Loucy (cell line): Measurements from ENCODE around the gene BCL2L13.

Experiments
- H2AFZ ChIP-seq: fragments of 200-600 bp; sonication (generic); 2 replicates; pipeline ENCODE4 v1.6.0; 2016; ENCODE audit warnings: antibody characterized with exemption, mild to moderate bottlenecking, low read length, moderate library complexity
- H3F3A ChIP-seq: fragments of 200-600 bp; 2 replicates; pipeline ENCODE4 v1.6.0; 2016; ENCODE audit warnings: antibody characterized with exemption, low read depth, mild to moderate bottlenecking
- H3K27me3 ChIP-seq: fragments of 200-600 bp; sonication (generic); 2 replicates; pipeline ENCODE4 v1.6.1; 2014; ENCODE audit warnings: low read length, mild to moderate bottlenecking; ENCODE audit not compliant: insufficient read depth, poor library complexity, severe bottlenecking
- H3K36me3 ChIP-seq: fragments of 200-600 bp; sonication (generic); 2 replicates; pipeline ENCODE4 v1.6.1; 2016; ENCODE audit warnings: low read length; ENCODE audit not compliant: insufficient read depth
- H3K4me1 ChIP-seq: fragments of 200-600 bp; sonication (generic); 2 replicates; pipeline ENCODE4 v1.5.1; 2014; ENCODE audit warnings: low read length, mild to moderate bottlenecking; ENCODE audit not compliant: insufficient read depth, poor library complexity, severe bottlenecking
- H3K4me2 ChIP-seq: fragments of 200-600 bp; sonication (generic); 2 replicates; pipeline ENCODE4 v1.6.0; 2014; ENCODE audit warnings: antibody characterized with exemption, low read length, low read depth, mild to moderate bottlenecking; ENCODE audit not compliant: poor library complexity, severe bottlenecking
- H3K4me3 ChIP-seq: fragments of 200-600 bp; sonication (generic); 2 replicates; pipeline ENCODE4 v1.5.1; 2014; ENCODE audit warnings: low read length, mild to moderate bottlenecking, mixed read lengths; ENCODE audit not compliant: poor library complexity, severe bottlenecking
- H3K79me2 ChIP-seq: fragments of 200-600 bp; sonication (generic); 2 replicates; pipeline ENCODE4 v1.6.1; 2014; ENCODE audit warnings: low read length; ENCODE audit not compliant: insufficient read depth
- H3K9ac ChIP-seq: fragments of 200-600 bp; sonication (generic); 2 replicates; pipeline ENCODE4 v1.6.0; 2014; ENCODE audit warnings: mild to moderate bottlenecking, low read depth, low read length, moderate library complexity; ENCODE audit not compliant: poor library complexity, severe bottlenecking
- H3K9me2 ChIP-seq: fragments of 200-600 bp; sonication (generic); replicated peaks from 2 replicates; pipeline ENCODE4 v1.6.1; 2016; ENCODE audit warnings: low read depth, low read length, mixed read lengths
- H3K9me3 ChIP-seq: fragments of 200-600 bp; sonication (generic); 2 replicates; pipeline ENCODE4 v1.6.1; 2014; ENCODE audit warnings: mild to moderate bottlenecking, antibody characterized with exemption, low read length, low read depth; ENCODE audit not compliant: insufficient read depth
- H4K20me1 ChIP-seq: fragments of 200-600 bp; sonication (generic); 2 replicates; pipeline ENCODE4 v1.6.0; 2014; ENCODE audit warnings: antibody characterized with exemption, low read length, mild to moderate bottlenecking; ENCODE audit not compliant: insufficient read depth, poor library complexity, severe bottlenecking
- EZH2phosphoT487 ChIP-seq: fragments of 200-600 bp; IDR thresholded peaks from 2 replicates; pipeline ENCODE4 v1.6.1; 2018; ENCODE audit warnings: antibody characterized with exemption, mild to moderate bottlenecking, moderate library complexity, borderline replicate concordance
- TF ChIP-seq, protein P1 (sequence below): fragments of 200-600 bp; sonication (generic); conservative IDR thresholded peaks from 2 replicates; pipeline ENCODE4 v1.5.1; 2014; ENCODE audit warnings: mild to moderate bottlenecking, antibody characterized with exemption, low read length

Gene BCL2L13

DNA sequence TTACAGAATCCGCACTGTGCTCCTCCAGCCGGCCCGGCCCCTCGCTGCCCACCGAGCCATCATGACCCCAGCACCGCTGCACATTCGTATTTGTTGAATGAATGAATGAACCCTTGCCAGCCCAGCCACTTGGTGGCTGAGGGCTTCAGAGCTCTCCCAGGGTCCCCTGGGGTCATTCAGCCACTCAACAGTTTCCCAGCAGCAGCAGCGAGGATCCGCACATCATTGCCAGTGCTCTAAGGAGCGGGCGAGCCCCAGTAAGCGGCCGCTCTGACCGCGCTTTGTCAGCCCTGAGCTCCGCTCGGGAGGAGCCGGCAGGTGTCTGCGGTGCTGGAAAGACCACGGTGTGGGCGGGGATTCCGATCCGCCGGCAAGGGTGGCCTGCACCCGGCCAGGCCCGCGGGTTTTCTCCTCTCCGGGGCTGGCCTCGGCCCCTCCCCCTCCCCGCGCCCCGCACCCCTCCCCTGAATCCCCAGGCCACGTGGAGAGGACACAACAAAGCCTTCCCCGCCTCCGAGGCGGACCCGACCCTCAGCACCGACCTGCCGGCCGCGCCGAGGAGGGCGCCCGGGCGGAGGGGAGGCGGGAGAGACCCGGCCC, 135.1 kb downstream of the BCL2L13 start:
- Histone ChIP-seq H3K79me2 (peaks cover 90% of the 10 kb centered on the region), H3K4me2 (peak overlapping the region; percentile 94), H3F3A (no peaks in the 10 kb centered on the region; the same call in 1 of the 2 replicates), H2AFZ (peak overlapping the region; percentile 63; the same call in 1 of the 2 replicates), H3K9me2 (no peaks in the 10 kb centered on the region), H3K4me1 (peaks cover 69% of the 10 kb centered on the region), H3K9ac (peak overlapping the region; percentile 95), H4K20me1 (peaks cover 46% of the 10 kb centered on the region), H3K4me3 (peak overlapping the region; percentile 79), H3K27me3 (no peaks in the 10 kb centered on the region), H3K36me3 (no peaks in the 10 kb centered on the region), H3K9me3 (no peaks in the 10 kb centered on the region)
- TF ChIP-seq, protein P1, sequence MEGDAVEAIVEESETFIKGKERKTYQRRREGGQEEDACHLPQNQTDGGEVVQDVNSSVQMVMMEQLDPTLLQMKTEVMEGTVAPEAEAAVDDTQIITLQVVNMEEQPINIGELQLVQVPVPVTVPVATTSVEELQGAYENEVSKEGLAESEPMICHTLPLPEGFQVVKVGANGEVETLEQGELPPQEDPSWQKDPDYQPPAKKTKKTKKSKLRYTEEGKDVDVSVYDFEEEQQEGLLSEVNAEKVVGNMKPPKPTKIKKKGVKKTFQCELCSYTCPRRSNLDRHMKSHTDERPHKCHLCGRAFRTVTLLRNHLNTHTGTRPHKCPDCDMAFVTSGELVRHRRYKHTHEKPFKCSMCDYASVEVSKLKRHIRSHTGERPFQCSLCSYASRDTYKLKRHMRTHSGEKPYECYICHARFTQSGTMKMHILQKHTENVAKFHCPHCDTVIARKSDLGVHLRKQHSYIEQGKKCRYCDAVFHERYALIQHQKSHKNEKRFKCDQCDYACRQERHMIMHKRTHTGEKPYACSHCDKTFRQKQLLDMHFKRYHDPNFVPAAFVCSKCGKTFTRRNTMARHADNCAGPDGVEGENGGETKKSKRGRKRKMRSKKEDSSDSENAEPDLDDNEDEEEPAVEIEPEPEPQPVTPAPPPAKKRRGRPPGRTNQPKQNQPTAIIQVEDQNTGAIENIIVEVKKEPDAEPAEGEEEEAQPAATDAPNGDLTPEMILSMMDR: no peak
- TF ChIP-seq EZH2phosphoT487: no peak

DNA sequence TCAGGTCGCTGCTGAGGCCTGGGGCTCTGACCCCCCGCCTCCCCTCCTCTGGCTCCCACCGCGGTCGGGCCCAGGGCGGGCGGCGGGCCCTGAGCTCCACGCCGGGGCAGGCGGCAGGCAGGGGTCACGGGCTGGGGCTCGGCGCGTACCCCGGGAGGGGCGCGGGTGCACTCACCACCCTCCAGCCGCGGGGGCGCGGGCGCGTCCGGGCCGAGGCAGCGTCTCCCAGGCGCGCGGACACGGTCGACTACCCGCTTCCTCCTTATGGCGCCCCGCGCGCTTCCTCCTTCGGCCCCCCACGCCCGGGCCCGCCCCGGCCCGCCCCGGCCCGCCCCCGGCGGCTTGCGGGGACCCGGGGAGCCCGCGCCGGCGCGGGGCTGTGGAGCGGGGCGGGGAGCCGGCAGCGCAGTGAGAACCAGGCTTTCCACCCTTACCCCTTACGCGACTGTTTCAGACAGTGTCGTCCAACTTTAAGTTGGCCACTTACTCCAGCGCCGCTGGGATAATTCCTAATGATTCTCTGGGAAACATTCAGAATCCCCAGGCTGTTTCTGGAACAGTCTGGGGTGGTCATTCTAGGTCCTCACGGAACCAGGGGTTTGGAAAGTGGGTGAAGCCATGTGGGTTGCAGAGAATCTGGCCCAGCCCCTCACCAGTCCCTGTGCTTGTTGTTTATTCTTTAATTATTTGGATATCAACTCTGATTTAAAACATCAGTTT, 135.8 kb downstream of the BCL2L13 start, which contains the start of gene BID:
TSS of gene BID (minus strand) at position 264 of the 720 bp plus-strand sequence. CDS start 24,353 bp downstream, outside the sequence.
- no peaks in the 10 kb centered on the region for H3K9me3 ChIP-seq
- peak within 1 kb of the TSS; percentile 79 for H3K4me3 ChIP-seq
- peaks cover 45% of the 10 kb centered on the region for H4K20me1 ChIP-seq
- H2AFZ ChIP-seq: peak within 1 kb of the TSS; percentile 63
- peaks cover 92% of the 10 kb centered on the region for H3K79me2 ChIP-seq
- H3K9ac ChIP-seq: peak within 1 kb of the TSS; percentile 95
- TF ChIP-seq, protein P1: no peak
- no peak for TF ChIP-seq EZH2phosphoT487
- H3K9me2 ChIP-seq: no peaks in the 10 kb centered on the region
- no peaks in the 10 kb centered on the region; the same call in 1 of the 2 replicates for H3F3A ChIP-seq
- no peaks in the 10 kb centered on the region for H3K36me3 ChIP-seq
- peak within 1 kb of the TSS; percentile 98 for H3K4me2 ChIP-seq
- peaks cover 71% of the 10 kb centered on the region for H3K4me1 ChIP-seq
- H3K27me3 ChIP-seq: no peaks in the 10 kb centered on the region

GRCh38 chr22:17774926-17775685, 136.5 kb downstream of the BCL2L13 start:
- Histone ChIP-seq H3K9ac (peak overlapping the region; percentile 95), H3K4me3 (peak overlapping the region; percentile 79), H3K4me1 (peaks cover 75% of the 10 kb centered on the region), H3F3A (peaks cover 1% of the 10 kb centered on the region; the same call in 1 of the 2 replicates), H4K20me1 (peaks cover 43% of the 10 kb centered on the region), H2AFZ (0 out of 2 replicates have a peak overlapping the region, but pooled peaks have one; percentile 46), H3K4me2 (peak overlapping the region; percentile 98), H3K27me3 (no peaks in the 10 kb centered on the region), H3K36me3 (no peaks in the 10 kb centered on the region), H3K79me2 (peaks cover 92% of the 10 kb centered on the region), H3K9me3 (no peaks in the 10 kb centered on the region), H3K9me2 (no peaks in the 10 kb centered on the region)
- TF ChIP-seq, protein P1: no peak
- TF ChIP-seq EZH2phosphoT487: no peak
